ENCODE results near the gene MANSC1. TPM values are rescaled to one million over a fixed set of nuclear protein-coding genes. Genes with fewer than 3 reads are reported as not detected.

Gene MANSC1
- total RNA-seq, 5 donors from 2014 or later (not counting 1 experiment from before 2014, with no cell fraction given), result 0.16 to 1.6 (median 0.96) TPM

DNA sequence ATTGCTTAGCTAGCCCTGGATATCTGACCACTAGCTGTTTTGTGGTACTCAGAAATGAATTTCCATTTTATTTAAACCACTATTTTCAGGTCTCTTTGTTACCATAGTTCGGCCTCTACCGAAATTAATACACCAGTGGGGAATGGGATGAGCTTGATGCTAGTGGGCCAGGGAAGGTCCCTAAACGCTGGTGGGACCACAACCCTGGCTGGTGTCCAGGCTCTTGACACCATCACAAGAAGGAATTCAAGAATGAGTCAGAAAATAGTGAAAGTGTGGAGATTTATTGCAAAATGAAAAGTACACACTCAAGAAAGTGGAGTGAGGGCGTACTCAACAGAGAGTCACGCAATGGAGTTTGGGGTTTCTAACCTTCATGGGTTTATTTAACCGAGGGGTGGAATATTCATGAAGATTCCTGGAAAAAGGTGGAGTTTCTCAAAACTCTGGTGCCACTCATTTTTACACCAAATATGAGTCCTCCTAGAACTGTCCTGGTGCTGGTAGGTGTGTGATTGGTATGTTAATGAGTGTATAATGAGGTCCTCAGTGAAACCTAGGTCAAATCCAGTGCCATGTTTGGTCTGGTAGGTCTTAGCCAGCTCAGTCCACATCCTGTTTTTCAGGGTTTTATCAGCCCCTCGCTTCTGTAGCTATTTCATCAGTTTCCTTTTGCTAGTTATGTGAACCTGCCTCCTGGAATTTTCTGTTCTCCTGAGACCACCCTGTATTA, 44.3 kb downstream of the MANSC1 start:
- Mint-ChIP-seq H3K36me3 (peaks cover 3% of the 10 kb centered on the region), H3K27ac (no peak overlapping the region), H3K9me3 (peaks cover 0 to 5% (median 0%) of the 10 kb centered on the region in 3 donors), H3K4me3 (no peak overlapping the region), H3K27me3 (peaks cover 0 to 6% of the 10 kb centered on the region in 2 donors), H3K4me1 (no peaks in the 10 kb centered on the region)
- Histone ChIP-seq H3K4me3 (ENCODE audit: control insufficient read depth in 1 of 2, extremely low read depth in 1 of 2, low read length in 1 of 2) (no peak overlapping the region), H3K36me3 (ENCODE audit: control insufficient read depth in 2 of 2, extremely low read depth in 1 of 2, insufficient read depth in 1 of 2, low read length in 1 of 2) (no peaks in the 10 kb centered on the region), H3K9me3 (no peaks in the 10 kb centered on the region), H3K27me3 (replicated peaks in 1 of 2; ENCODE audit: control insufficient read depth in 2 of 2, extremely low read depth in 1 of 2, insufficient read depth in 2 of 2, low read length in 1 of 2) (peaks cover 0 to 2% of the 10 kb centered on the region in 2 experiments), H3K27ac (ENCODE audit: low read length) (no peak overlapping the region), H3K4me1 (ENCODE audit: control insufficient read depth in 1 of 2, extremely low read depth in 1 of 2, insufficient read depth in 2 of 2, low read length in 2 of 2) (no peaks in the 10 kb centered on the region)
- POLR2A ChIA-PET, result interaction anchor here in 1 of 2 donors (0.7 kb wide), 1 partner anchor 21 kb away, joined by 4 read pairs; no protein-coding TSS in a partner anchor
- CTCF ChIA-PET, result no interaction called here
- ATAC-seq (replicated peaks in 1 of 4) (no peak), DNase-seq (no peak)
- WGBS (ENCODE audit: insufficient coverage), result 72% methylated on average over 6 of the region's 7 CpGs

DNA sequence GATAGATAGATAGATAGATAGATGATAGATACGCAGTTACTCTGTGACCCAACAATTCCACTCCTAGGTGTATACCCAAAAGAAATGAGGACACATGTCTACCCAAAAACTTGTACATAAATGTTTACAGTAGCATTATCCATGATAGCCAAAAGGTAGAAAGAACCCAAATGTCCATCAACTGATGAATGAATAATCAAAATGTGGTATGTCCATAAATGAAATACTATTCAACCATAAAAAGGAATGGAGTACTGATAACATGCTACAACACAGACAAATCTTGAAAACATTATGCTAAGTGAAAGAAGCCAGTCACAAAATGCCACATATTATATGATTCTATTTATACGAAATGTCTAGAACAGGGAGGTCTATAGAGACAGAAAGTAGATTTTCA, 47.1 kb downstream of the MANSC1 start:
- Histone ChIP-seq H3K9me3 (no peaks in the 10 kb centered on the region), H3K36me3 (ENCODE audit: control insufficient read depth in 2 of 2, extremely low read depth in 1 of 2, insufficient read depth in 1 of 2, low read length in 1 of 2) (no peaks in the 10 kb centered on the region), H3K4me1 (ENCODE audit: control insufficient read depth in 1 of 2, extremely low read depth in 1 of 2, insufficient read depth in 2 of 2, low read length in 2 of 2) (no peaks in the 10 kb centered on the region), H3K27ac (ENCODE audit: low read length) (no peak overlapping the region), H3K4me3 (ENCODE audit: control insufficient read depth in 1 of 2, extremely low read depth in 1 of 2, low read length in 1 of 2) (no peak overlapping the region), H3K27me3 (replicated peaks in 1 of 2; ENCODE audit: control insufficient read depth in 2 of 2, extremely low read depth in 1 of 2, insufficient read depth in 2 of 2, low read length in 1 of 2) (peaks cover 0 to 3% of the 10 kb centered on the region in 2 experiments)
- H3K4me1 Mint-ChIP-seq, result no peaks in the 10 kb centered on the region
- peaks cover 0 to 6% of the 10 kb centered on the region in 2 donors for H3K27me3 Mint-ChIP-seq
- no peak overlapping the region for H3K4me3 Mint-ChIP-seq
- CTCF ChIA-PET, result no interaction called here
- ATAC-seq (replicated peaks in 1 of 4) (no peak), DNase-seq (no peak)
- WGBS (ENCODE audit: insufficient coverage), result no CpG with 5 or more reads among the region's 2 CpGs
- H3K36me3 Mint-ChIP-seq, result peaks cover 3% of the 10 kb centered on the region
- H3K27ac Mint-ChIP-seq, result no peak overlapping the region
- H3K9me3 Mint-ChIP-seq, result peaks cover 0 to 5% (median 0%) of the 10 kb centered on the region in 3 donors
- POLR2A ChIA-PET, result no interaction called here

DNA sequence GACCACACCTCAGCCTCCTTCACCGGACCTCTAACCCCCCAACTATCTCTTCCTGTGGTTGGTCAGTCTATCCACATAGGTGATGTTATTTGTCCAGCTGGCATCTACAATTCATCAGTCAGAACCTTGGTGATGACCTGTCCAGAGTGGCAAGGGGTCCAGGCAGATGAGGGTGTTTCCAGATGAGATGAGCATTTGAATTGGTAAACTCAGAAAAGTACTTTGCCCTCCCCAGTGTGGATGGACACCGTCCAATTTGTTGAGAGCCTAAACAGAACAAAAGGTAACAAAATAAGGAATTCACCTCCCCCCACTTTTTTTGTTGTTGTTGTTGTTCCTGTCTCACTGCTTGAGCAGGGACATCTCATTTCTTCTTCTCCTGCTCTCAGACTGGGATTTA, 48.9 kb downstream of the MANSC1 start:
- no peaks in the 10 kb centered on the region for H3K36me3 ChIP-seq (ENCODE audit: control insufficient read depth in 2 of 2, extremely low read depth in 1 of 2, insufficient read depth in 1 of 2, low read length in 1 of 2)

DNA sequence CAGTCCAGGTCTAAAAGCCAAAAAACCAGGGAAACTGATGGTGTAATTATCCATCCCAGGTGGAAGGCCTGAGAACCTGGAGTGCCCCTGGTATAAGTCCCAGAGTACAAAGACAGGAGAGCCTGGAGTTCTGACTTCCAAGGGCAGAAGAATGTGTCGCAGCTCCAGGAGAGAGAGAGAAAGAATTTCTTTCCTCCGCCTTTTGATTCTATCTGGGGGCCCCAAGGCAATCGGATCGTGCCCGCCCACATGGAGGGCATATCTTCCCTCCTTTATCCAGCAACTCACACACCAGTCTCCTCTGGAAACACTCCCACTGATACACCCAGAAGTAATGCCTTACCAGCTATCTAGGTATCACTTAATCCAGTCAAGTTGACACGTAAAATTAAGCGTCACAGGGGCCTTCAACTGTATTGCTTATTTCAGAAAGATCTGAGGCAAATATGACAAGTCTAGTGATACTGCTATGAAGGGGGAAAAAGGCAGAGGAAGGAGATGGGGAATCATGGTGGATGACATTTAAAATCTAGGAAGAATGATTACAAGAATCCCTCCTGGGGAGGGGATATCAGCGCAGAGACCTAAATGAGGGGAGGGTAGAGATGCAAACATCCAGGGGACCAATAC, 52.7 kb downstream of the MANSC1 start:
- Mint-ChIP-seq H3K36me3 (no peaks in the 10 kb centered on the region), H3K27ac (no peak overlapping the region), H3K4me1 (no peaks in the 10 kb centered on the region), H3K27me3 (no peaks in the 10 kb centered on the region), H3K4me3 (no peak overlapping the region), H3K9me3 (no peaks in the 10 kb centered on the region)
- ATAC-seq (replicated peaks in 1 of 4) (no peak), DNase-seq (no peak)
- Histone ChIP-seq H3K9me3 (no peaks in the 10 kb centered on the region), H3K36me3 (ENCODE audit: control insufficient read depth in 2 of 2, extremely low read depth in 1 of 2, insufficient read depth in 1 of 2, low read length in 1 of 2) (no peaks in the 10 kb centered on the region), H3K4me1 (ENCODE audit: control insufficient read depth in 1 of 2, extremely low read depth in 1 of 2, insufficient read depth in 2 of 2, low read length in 2 of 2) (no peaks in the 10 kb centered on the region), H3K27me3 (replicated peaks in 1 of 2; ENCODE audit: control insufficient read depth in 2 of 2, extremely low read depth in 1 of 2, insufficient read depth in 2 of 2, low read length in 1 of 2) (peaks cover 0 to 3% of the 10 kb centered on the region in 2 experiments), H3K4me3 (ENCODE audit: control insufficient read depth in 1 of 2, extremely low read depth in 1 of 2, low read length in 1 of 2) (no peak overlapping the region), H3K27ac (ENCODE audit: low read length) (no peak overlapping the region)
- ChIA-PET POLR2A (no interaction called here), CTCF (interaction anchor here in 1 of 2 donors (0.6 kb wide), 1 partner anchor 743 kb away, joined by 3 read pairs; no protein-coding TSS in a partner anchor)
- 95% methylated on average over 4 of the region's 8 CpGs for whole genome bisulfite sequencing (ENCODE audit: insufficient coverage)

More for the DNA sequence above, 48.9 kb downstream of the MANSC1 start:
- Histone ChIP-seq H3K27ac (ENCODE audit: low read length) (no peak overlapping the region), H3K9me3 (no peaks in the 10 kb centered on the region), H3K27me3 (replicated peaks in 1 of 2; ENCODE audit: control insufficient read depth in 2 of 2, extremely low read depth in 1 of 2, insufficient read depth in 2 of 2, low read length in 1 of 2) (peaks cover 0 to 3% of the 10 kb centered on the region in 2 experiments), H3K4me3 (ENCODE audit: control insufficient read depth in 1 of 2, extremely low read depth in 1 of 2, low read length in 1 of 2) (no peak overlapping the region), H3K4me1 (ENCODE audit: control insufficient read depth in 1 of 2, extremely low read depth in 1 of 2, insufficient read depth in 2 of 2, low read length in 2 of 2) (no peaks in the 10 kb centered on the region)
- peaks cover 0 to 5% (median 0%) of the 10 kb centered on the region in 3 donors for H3K9me3 Mint-ChIP-seq
- peaks cover 0 to 5% of the 10 kb centered on the region in 2 donors for H3K27me3 Mint-ChIP-seq
- H3K36me3 Mint-ChIP-seq, result peaks cover 3% of the 10 kb centered on the region
- no CpG with 5 or more reads among the region's 2 CpGs for WGBS (ENCODE audit: insufficient coverage)
- ChIA-PET POLR2A (no interaction called here), CTCF (no interaction called here)
- DNase-seq, result no peak
- no peaks in the 10 kb centered on the region for H3K4me1 Mint-ChIP-seq
- H3K27ac Mint-ChIP-seq, result no peak overlapping the region
- no peak for ATAC-seq (replicated peaks in 1 of 4)
- no peak overlapping the region for H3K4me3 Mint-ChIP-seq

DNA sequence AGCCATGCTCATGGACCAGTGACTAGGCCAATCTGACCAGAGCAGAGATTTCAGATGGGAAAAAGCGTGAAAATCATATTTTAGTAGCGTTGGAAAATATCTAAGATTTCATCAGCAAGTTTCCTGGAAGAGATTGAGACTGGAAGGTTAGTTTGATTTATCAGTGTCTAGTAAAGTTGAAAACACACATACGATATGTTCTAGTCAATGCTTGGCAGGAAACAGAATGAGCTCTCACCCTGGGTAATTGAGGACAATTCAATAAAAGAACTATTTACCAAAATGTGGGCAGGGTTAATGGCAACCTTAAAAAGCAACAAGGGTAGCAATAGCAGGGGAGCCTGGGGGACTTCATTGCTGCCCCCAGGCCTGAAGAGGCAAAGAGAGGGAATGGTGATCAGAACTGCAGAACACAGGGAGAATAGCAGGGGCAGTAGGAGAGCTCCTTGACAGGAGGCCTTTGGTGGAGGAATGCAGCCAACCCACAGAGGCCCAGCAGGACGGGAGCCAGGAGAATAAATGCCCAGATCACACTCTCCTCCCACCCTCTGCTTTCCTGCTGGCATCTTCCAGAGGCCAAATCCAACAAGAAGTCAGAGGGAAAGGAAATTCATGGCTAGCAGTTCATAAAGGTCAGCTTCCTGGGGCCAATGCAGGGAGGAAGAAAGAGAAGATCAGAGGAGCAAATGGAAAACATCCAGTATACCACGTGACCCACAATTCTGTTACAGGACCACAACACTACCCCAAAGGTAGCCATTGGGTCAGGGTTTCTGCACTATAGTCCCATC, 55.6 kb downstream of the MANSC1 start:
- Histone ChIP-seq H3K27me3 (replicated peaks in 1 of 2; ENCODE audit: control insufficient read depth in 2 of 2, extremely low read depth in 1 of 2, insufficient read depth in 2 of 2, low read length in 1 of 2) (no peaks in the 10 kb centered on the region), H3K36me3 (ENCODE audit: control insufficient read depth in 2 of 2, extremely low read depth in 1 of 2, insufficient read depth in 1 of 2, low read length in 1 of 2) (no peaks in the 10 kb centered on the region), H3K27ac (ENCODE audit: low read length) (no peak overlapping the region), H3K4me3 (ENCODE audit: control insufficient read depth in 1 of 2, extremely low read depth in 1 of 2, low read length in 1 of 2) (no peak overlapping the region), H3K9me3 (no peaks in the 10 kb centered on the region), H3K4me1 (ENCODE audit: control insufficient read depth in 1 of 2, extremely low read depth in 1 of 2, insufficient read depth in 2 of 2, low read length in 2 of 2) (no peaks in the 10 kb centered on the region)
- Mint-ChIP-seq H3K4me1 (peaks cover 6 to 9% (median 9%) of the 10 kb centered on the region in 3 donors), H3K4me3 (no peak overlapping the region), H3K27me3 (no peaks in the 10 kb centered on the region), H3K9me3 (no peaks in the 10 kb centered on the region), H3K27ac (no peak overlapping the region), H3K36me3 (no peaks in the 10 kb centered on the region)
- DNase-seq (no peak), ATAC-seq (replicated peaks in 1 of 4) (no peak)
- WGBS (ENCODE audit: insufficient coverage), result 100% methylated on average over 1 of the region's 5 CpGs
- CTCF ChIA-PET, result no interaction called here
- POLR2A ChIA-PET, result no interaction called here

DNA sequence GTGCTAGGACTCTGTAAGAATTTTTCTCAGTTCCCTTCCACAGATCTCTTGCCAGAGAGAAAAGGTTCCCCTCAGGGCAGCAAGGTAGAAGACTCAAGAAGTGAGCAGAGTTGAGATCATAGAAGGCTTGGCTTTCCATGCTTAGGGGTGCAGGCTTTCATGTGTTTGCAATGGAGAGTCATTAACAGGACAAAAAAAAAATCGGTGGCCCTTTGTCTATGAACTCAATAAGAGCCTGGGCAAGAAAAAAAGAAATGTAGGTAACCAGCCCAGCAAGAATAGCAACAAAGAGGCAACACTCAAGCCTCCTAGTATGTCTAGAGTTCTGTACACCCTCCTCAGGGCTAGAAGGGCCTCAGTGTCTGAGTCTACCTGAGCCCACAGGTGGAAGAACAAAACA, 59.8 kb downstream of the MANSC1 start:
- no peak for ATAC-seq (replicated peaks in 1 of 4)
- H3K9me3 Mint-ChIP-seq, result no peaks in the 10 kb centered on the region
- no peak overlapping the region for H3K4me3 ChIP-seq (ENCODE audit: control insufficient read depth in 1 of 2, extremely low read depth in 1 of 2, low read length in 1 of 2)
- peaks cover 6 to 9% (median 9%) of the 10 kb centered on the region in 3 donors for H3K4me1 Mint-ChIP-seq
- H3K27ac Mint-ChIP-seq, result no peak overlapping the region
- ChIA-PET POLR2A (no interaction called here), CTCF (no interaction called here)
- no peak for DNase-seq
- no peaks in the 10 kb centered on the region for H3K36me3 ChIP-seq (ENCODE audit: control insufficient read depth in 2 of 2, extremely low read depth in 1 of 2, insufficient read depth in 1 of 2, low read length in 1 of 2)
- no peak overlapping the region for H3K4me3 Mint-ChIP-seq
- no peaks in the 10 kb centered on the region for H3K36me3 Mint-ChIP-seq
- H3K9me3 ChIP-seq, result no peaks in the 10 kb centered on the region
- no peak overlapping the region for H3K27ac ChIP-seq (ENCODE audit: low read length)
- peaks cover 0 to 3% of the 10 kb centered on the region in 2 experiments for H3K27me3 ChIP-seq (replicated peaks in 1 of 2; ENCODE audit: control insufficient read depth in 2 of 2, extremely low read depth in 1 of 2, insufficient read depth in 2 of 2, low read length in 1 of 2)
- 100% methylated on average over 1 of the region's 1 CpG for WGBS (ENCODE audit: insufficient coverage)
- no peaks in the 10 kb centered on the region for H3K4me1 ChIP-seq (ENCODE audit: control insufficient read depth in 1 of 2, extremely low read depth in 1 of 2, insufficient read depth in 2 of 2, low read length in 2 of 2)
- H3K27me3 Mint-ChIP-seq, result peaks cover 0 to 1% of the 10 kb centered on the region in 2 donors

Data from T-cell (primary cell).